Neural cell (in vitro differentiated cells): ENCODE data around the gene USP37. TPM values are rescaled to one million over a fixed set of nuclear protein-coding genes. Genes with fewer than 3 reads are reported as not detected.

Experiments used
- H2AFZ ChIP-seq: fragments of 200-600, 300-800 bp; sonication (generic), shearing (Covaris generic); 2 replicates; pipeline ENCODE4 v1.6.0; 2014; ENCODE audit warnings: low read depth, mild to moderate bottlenecking, antibody characterized with exemption, low read length, moderate library complexity
- H3F3A ChIP-seq: fragments of 200-600 bp; shearing (Covaris generic); 2 replicates; pipeline ENCODE4 v1.6.1; 2016; ENCODE audit warnings: mild to moderate bottlenecking, moderate library complexity, mixed read lengths, antibody characterized with exemption, low read length; ENCODE audit not compliant: insufficient read depth, poor library complexity, severe bottlenecking
- H3K27ac ChIP-seq: fragments of 200-600, 300-800 bp; sonication (generic), shearing (Covaris generic); 2 replicates; pipeline ENCODE4 v1.5.1; 2014; ENCODE audit warnings: mild to moderate bottlenecking, low read length, moderate library complexity
- H3K27me3 ChIP-seq: fragments of 300-800, 200-600 bp; sonication (generic), shearing (Covaris generic); 2 replicates; pipeline ENCODE4 v1.6.0; 2014; ENCODE audit warnings: mild to moderate bottlenecking, low read depth, low read length, moderate library complexity; ENCODE audit not compliant: insufficient read depth
- H3K36me3 ChIP-seq: fragments of 300-800, 200-600 bp; sonication (generic), shearing (Covaris generic); 2 replicates; pipeline ENCODE4 v1.5.1; 2014; ENCODE audit warnings: mild to moderate bottlenecking, antibody characterized with exemption, low read length, moderate library complexity; ENCODE audit not compliant: insufficient read depth
- H3K4me2 ChIP-seq: fragments of 300-800, 200-600 bp; sonication (generic), shearing (Covaris generic); 2 replicates; pipeline ENCODE4 v1.6.0; 2014; ENCODE audit warnings: mild to moderate bottlenecking, low read length
- H3K4me3 ChIP-seq: fragments of 300-800, 200-600 bp; sonication (generic), shearing (Covaris generic); 2 replicates; pipeline ENCODE4 v1.5.1; 2014; ENCODE audit warnings: mild to moderate bottlenecking, low read length, moderate library complexity
- H3K79me2 ChIP-seq: fragments of 200-600 bp; shearing (Covaris generic); replicated peaks from 2 replicates; pipeline ENCODE4 v1.6.0; 2014; ENCODE audit warnings: mild to moderate bottlenecking, low read length, moderate library complexity; ENCODE audit not compliant: insufficient read depth
- H3K9ac ChIP-seq: fragments of 300-800, 200-600 bp; sonication (generic), shearing (Covaris generic); 2 replicates; pipeline ENCODE4 v1.6.1; 2016; ENCODE audit warnings: mild to moderate bottlenecking, low read length, mixed read lengths
- H3K9me2 ChIP-seq: fragments of 200-600 bp; shearing (Covaris generic); 2 replicates; pipeline ENCODE4 v1.6.1; 2016; ENCODE audit warnings: mild to moderate bottlenecking, low read length, mixed read lengths; ENCODE audit not compliant: insufficient read depth
- H3K9me3 ChIP-seq: fragments of 200-600, 300-800 bp; sonication (generic), shearing (Covaris generic); 2 replicates; pipeline ENCODE4 v1.6.1; 2016; ENCODE audit warnings: mild to moderate bottlenecking, mixed run types, low read length, moderate library complexity, mixed read lengths
- H4K20me1 ChIP-seq: fragments of 200-600 bp; shearing (Covaris generic); 2 replicates; pipeline ENCODE4 v1.6.1; 2016; ENCODE audit warnings: mild to moderate bottlenecking, mixed run types; ENCODE audit not compliant: insufficient read depth
- CTCF ChIP-seq: fragments of 450-650 bp; IDR thresholded peaks from 2 replicates; pipeline ENCODE4 v1.5.1; 2014; ENCODE audit warnings: antibody characterized with exemption, mild to moderate bottlenecking, moderate library complexity; ENCODE audit not compliant: poor library complexity, severe bottlenecking
- EP300 ChIP-seq: fragments of 450-650 bp; conservative IDR thresholded peaks from 2 replicates; pipeline ENCODE4 v1.6.1; 2014; ENCODE audit warnings: antibody characterized with exemption, mild to moderate bottlenecking, moderate library complexity; ENCODE audit not compliant: poor library complexity, severe bottlenecking
- EZH2 ChIP-seq: fragments of 200-600, 300-800 bp; shearing (Covaris generic), sonication (generic); IDR thresholded peaks from 2 replicates; pipeline ENCODE4 v1.6.1; 2014; ENCODE audit warnings: antibody characterized with exemption, low read length, borderline replicate concordance, mild to moderate bottlenecking; ENCODE audit not compliant: insufficient read depth, poor library complexity, severe bottlenecking
- MXI1 ChIP-seq: fragments of 450-650 bp; conservative IDR thresholded peaks from 2 replicates; pipeline ENCODE4 v1.6.1; 2014; ENCODE audit warnings: antibody characterized with exemption, mild to moderate bottlenecking; ENCODE audit not compliant: poor library complexity, severe bottlenecking
- POLR2AphosphoS5 ChIP-seq: IDR thresholded peaks from 2 replicates; pipeline ENCODE4 v1.6.1; 2012
- RAD21 ChIP-seq: fragments of 450-650 bp; conservative IDR thresholded peaks from 2 replicates; pipeline ENCODE4 v1.6.1; 2014; ENCODE audit warnings: antibody characterized with exemption, mild to moderate bottlenecking, moderate library complexity
- SMC3 ChIP-seq: fragments of 450-650 bp; conservative IDR thresholded peaks from 2 replicates; pipeline ENCODE4 v1.6.1; 2014; ENCODE audit warnings: antibody characterized with exemption, mild to moderate bottlenecking, moderate library complexity; ENCODE audit not compliant: poor library complexity
- TAF1 ChIP-seq: IDR thresholded peaks from 2 replicates; pipeline ENCODE4 v1.6.1; 2012; ENCODE audit warnings: low read depth
- polyA plus RNA-seq: library from polyadenylated mRNA; depleted of rRNA; stranded (reverse); fragments of >200 nt; gene quantifications from 2 replicates; pipeline ENCODE4 v1.2.3, GENCODE V29; 2014
- TF ChIP-seq, protein P1 (sequence below): IDR thresholded peaks from 2 replicates; pipeline ENCODE4 v1.6.1; 2012; ENCODE audit warnings: borderline replicate concordance

The USP37 gene
- polyA plus RNA-seq, 1 donor from 2014 or later, result 16.5 TPM

- H3K27me3 ChIP-seq, result no peaks in the 10 kb centered on the region
- TF ChIP-seq RAD21 (no peak), EP300 (no peak), TAF1 (no peak), CTCF (no peak), POLR2AphosphoS5 (no peak), MXI1 (no peak), EZH2 (no peak), SMC3 (no peak)
- TF ChIP-seq, protein P1, sequence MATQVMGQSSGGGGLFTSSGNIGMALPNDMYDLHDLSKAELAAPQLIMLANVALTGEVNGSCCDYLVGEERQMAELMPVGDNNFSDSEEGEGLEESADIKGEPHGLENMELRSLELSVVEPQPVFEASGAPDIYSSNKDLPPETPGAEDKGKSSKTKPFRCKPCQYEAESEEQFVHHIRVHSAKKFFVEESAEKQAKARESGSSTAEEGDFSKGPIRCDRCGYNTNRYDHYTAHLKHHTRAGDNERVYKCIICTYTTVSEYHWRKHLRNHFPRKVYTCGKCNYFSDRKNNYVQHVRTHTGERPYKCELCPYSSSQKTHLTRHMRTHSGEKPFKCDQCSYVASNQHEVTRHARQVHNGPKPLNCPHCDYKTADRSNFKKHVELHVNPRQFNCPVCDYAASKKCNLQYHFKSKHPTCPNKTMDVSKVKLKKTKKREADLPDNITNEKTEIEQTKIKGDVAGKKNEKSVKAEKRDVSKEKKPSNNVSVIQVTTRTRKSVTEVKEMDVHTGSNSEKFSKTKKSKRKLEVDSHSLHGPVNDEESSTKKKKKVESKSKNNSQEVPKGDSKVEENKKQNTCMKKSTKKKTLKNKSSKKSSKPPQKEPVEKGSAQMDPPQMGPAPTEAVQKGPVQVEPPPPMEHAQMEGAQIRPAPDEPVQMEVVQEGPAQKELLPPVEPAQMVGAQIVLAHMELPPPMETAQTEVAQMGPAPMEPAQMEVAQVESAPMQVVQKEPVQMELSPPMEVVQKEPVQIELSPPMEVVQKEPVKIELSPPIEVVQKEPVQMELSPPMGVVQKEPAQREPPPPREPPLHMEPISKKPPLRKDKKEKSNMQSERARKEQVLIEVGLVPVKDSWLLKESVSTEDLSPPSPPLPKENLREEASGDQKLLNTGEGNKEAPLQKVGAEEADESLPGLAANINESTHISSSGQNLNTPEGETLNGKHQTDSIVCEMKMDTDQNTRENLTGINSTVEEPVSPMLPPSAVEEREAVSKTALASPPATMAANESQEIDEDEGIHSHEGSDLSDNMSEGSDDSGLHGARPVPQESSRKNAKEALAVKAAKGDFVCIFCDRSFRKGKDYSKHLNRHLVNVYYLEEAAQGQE, result no peak
- no peaks in the 10 kb centered on the region for H3K9me2 ChIP-seq
- H3K9me3 ChIP-seq, result no peaks in the 10 kb centered on the region
- no peaks in the 10 kb centered on the region for H3K36me3 ChIP-seq
- H3K9ac ChIP-seq, result no peak overlapping the region
- no peak overlapping the region for H3K4me3 ChIP-seq
- no peaks in the 10 kb centered on the region for H4K20me1 ChIP-seq
- H3K79me2 ChIP-seq, result no peaks in the 10 kb centered on the region
- no peak overlapping the region for H2AFZ ChIP-seq
- no peaks in the 10 kb centered on the region for H3F3A ChIP-seq
- no peak overlapping the region for H3K4me2 ChIP-seq
- no peak overlapping the region for H3K27ac ChIP-seq
Measured at GRCh38 chr2:218427741-218428140, 140.4 kb downstream of the USP37 start.

- Histone ChIP-seq H3K27ac (no peak overlapping the region), H3K79me2 (no peaks in the 10 kb centered on the region), H3K9ac (no peak overlapping the region), H3K4me3 (no peak overlapping the region), H2AFZ (no peak overlapping the region), H3K27me3 (no peaks in the 10 kb centered on the region), H3K4me2 (no peak overlapping the region), H3K9me2 (no peaks in the 10 kb centered on the region), H3K9me3 (no peaks in the 10 kb centered on the region), H3K36me3 (no peaks in the 10 kb centered on the region), H3F3A (no peaks in the 10 kb centered on the region), H4K20me1 (no peaks in the 10 kb centered on the region)
- no peak for TF ChIP-seq TAF1
- TF ChIP-seq, protein P1, result no peak
- no peak for TF ChIP-seq POLR2AphosphoS5
- TF ChIP-seq MXI1, result no peak
- no peak for TF ChIP-seq EZH2
- no peak for TF ChIP-seq CTCF
- no peak for TF ChIP-seq EP300
- TF ChIP-seq RAD21, result no peak
- TF ChIP-seq SMC3, result no peak
Measured at GRCh38 chr2:218425531-218425930, 142.6 kb downstream of the USP37 start.
